Loucy (cell line): ENCODE results near the gene TMEM187.

Experiments
- CTCF ChIP-seq: fragments of 200-600 bp; sonication (generic); conservative IDR thresholded peaks from 2 replicates; pipeline ENCODE4 v1.5.1; 2014; ENCODE audit warnings: mild to moderate bottlenecking, antibody characterized with exemption, low read length
- EZH2phosphoT487 ChIP-seq: fragments of 200-600 bp; IDR thresholded peaks from 2 replicates; pipeline ENCODE4 v1.6.1; 2018; ENCODE audit warnings: antibody characterized with exemption, mild to moderate bottlenecking, moderate library complexity, borderline replicate concordance

GRCh38 chrX:153925739-153926551, 46.6 kb upstream of the TMEM187 start, which contains the start of gene ARHGAP4:
- TF ChIP-seq CTCF (no peak), EZH2phosphoT487 (no peak)
